ENCODE data around the gene ZSWIM3.

DNA sequence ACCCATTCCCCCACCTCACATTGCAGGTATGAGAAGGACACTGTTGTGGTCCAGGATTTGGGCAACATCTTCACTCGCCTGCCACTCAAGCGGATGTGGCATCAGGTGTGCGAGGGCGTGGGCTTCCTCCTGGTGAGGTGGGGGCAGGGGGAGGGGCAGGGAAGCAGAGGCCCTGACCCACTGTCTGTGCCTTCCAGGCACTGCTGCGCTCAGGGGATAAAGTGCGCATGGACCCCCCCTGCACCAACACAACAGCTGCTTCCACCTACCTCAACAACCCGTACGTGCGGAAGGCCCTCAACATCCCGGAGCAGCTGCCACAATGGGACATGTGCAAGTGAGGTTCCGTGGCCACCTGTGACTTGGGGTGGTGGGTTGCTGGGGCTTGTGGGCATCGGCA lies 37.4 kb downstream of the ZSWIM3 start:
- TF ChIP-seq POLR2A (IDR thresholded peaks at IDR 0.05; ENCODE audit: control extremely low read depth in 1 of 2, low read depth in 2 of 2, low read length in 2 of 2): peak in 1 of 2 experiments; percentile 57; a peak in 1 of 3 replicates
- TF ChIP-seq, protein P1, sequence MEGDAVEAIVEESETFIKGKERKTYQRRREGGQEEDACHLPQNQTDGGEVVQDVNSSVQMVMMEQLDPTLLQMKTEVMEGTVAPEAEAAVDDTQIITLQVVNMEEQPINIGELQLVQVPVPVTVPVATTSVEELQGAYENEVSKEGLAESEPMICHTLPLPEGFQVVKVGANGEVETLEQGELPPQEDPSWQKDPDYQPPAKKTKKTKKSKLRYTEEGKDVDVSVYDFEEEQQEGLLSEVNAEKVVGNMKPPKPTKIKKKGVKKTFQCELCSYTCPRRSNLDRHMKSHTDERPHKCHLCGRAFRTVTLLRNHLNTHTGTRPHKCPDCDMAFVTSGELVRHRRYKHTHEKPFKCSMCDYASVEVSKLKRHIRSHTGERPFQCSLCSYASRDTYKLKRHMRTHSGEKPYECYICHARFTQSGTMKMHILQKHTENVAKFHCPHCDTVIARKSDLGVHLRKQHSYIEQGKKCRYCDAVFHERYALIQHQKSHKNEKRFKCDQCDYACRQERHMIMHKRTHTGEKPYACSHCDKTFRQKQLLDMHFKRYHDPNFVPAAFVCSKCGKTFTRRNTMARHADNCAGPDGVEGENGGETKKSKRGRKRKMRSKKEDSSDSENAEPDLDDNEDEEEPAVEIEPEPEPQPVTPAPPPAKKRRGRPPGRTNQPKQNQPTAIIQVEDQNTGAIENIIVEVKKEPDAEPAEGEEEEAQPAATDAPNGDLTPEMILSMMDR (IDR thresholded peaks at IDR 0.05; ENCODE audit: control extremely low read depth in 1 of 3, insufficient read depth in 1 of 3, low read depth in 1 of 3, low read length in 3 of 3): no peak
- no peak for TF ChIP-seq YY1 (IDR thresholded peaks at IDR 0.05; ENCODE audit: low read depth, low read length)
- TF ChIP-seq SP1 (IDR thresholded peaks at IDR 0.05; ENCODE audit: low read depth, low read length): no peak
- no peak for TF ChIP-seq SUZ12 (IDR thresholded peaks at IDR 0.05; ENCODE audit: low read length)
- TF ChIP-seq SIX5 (IDR thresholded peaks at IDR 0.05; ENCODE audit: low read depth, low read length): no peak
- TF ChIP-seq HDAC2 (IDR thresholded peaks at IDR 0.05; ENCODE audit: borderline replicate concordance in 1 of 2, low read depth in 2 of 2, low read length in 2 of 2): no peak
- TF ChIP-seq EZH2 (IDR thresholded peaks at IDR 0.05; ENCODE audit: low read depth, low read length, severe bottlenecking): no peak
- TF ChIP-seq, protein P2, sequence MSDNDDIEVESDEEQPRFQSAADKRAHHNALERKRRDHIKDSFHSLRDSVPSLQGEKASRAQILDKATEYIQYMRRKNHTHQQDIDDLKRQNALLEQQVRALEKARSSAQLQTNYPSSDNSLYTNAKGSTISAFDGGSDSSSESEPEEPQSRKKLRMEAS (IDR thresholded peaks at IDR 0.05): no peak
- TF ChIP-seq TAF1 (IDR thresholded peaks at IDR 0.05; ENCODE audit: low read depth, low read length): no peak
- no peak for TF ChIP-seq KDM4A (IDR thresholded peaks at IDR 0.05; ENCODE audit: low read depth, low read length, severe bottlenecking)
- no peak for TF ChIP-seq JUN (IDR thresholded peaks at IDR 0.05; ENCODE audit: low read depth, low read length)
